RWPE1 (cell line): ENCODE data around the gene ATXN10.

Experiments used
- CTCF ChIA-PET: fragments of 350-600 bp; sonication (Branson Sonifier 250); formaldehyde crosslinking; extraction: SDS; loops from one replicate; lab custom pipeline; 2021; lab: Yijun Ruan, JAX
- POLR2A ChIA-PET: fragments of 400-600 bp; formaldehyde crosslinking; extraction: SDS; loops from one replicate; lab custom pipeline; 2020; ENCODE audit warnings: antibody characterized with exemption; ENCODE audit not compliant: low non-redundant PET; lab: Yijun Ruan, JAX
- DNase-seq: peaks from one replicate; pipeline ENCODE4 v3.0.0; 2012; ENCODE audit warnings: low spot score
- H3K27ac ChIP-seq: fragments of 450-650 bp; 2 replicates; pipeline ENCODE4 v1.5.1; 2017
- CTCF ChIP-seq: fragments of 450-650 bp; conservative IDR thresholded peaks from 2 replicates; pipeline ENCODE4 v1.5.1; 2017; ENCODE audit warnings: low read depth, mild to moderate bottlenecking

ATXN10 gene

DNA sequence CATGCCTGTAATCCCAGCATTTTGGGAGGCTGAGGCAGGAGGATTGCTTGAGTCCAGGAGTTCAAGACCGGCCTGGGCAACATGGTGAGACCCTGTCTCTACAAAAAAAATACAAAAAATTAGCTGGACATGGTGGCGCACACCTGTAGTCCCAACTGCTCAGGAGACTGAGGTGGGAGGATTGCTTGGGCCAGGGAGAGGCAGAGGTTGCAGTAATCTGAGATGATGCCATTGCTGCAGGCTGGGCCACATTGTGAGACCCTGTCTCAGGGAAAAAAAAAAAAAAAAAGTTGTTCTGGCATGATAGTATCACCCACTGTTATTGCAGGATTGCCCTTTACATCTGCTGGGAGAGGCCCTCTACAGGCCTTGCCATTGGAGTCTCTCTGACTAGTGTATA, 18.4 kb downstream of the ATXN10 start:
- CTCF ChIA-PET, result interaction anchor here (0.6 kb wide), 1 partner anchor 137 kb away, joined by 3 read pairs; no protein-coding TSS in a partner anchor

GRCh38 chr22:45692549-45692948, 20.9 kb downstream of the ATXN10 start:
- no peak overlapping the region for H3K27ac ChIP-seq
- no peak for DNase-seq
- CTCF ChIA-PET, result interaction anchor here (0.6 kb wide), 1 partner anchor 675 kb away, joined by 3 read pairs; no protein-coding TSS in a partner anchor

More for the DNA sequence above, 18.4 kb downstream of the ATXN10 start:
- TF ChIP-seq CTCF, result no peak
- H3K27ac ChIP-seq, result peak overlapping the region; percentile 19; the same call in 1 of the 2 replicates
- POLR2A ChIA-PET, result no interaction called here
- no peak for DNase-seq

DNA sequence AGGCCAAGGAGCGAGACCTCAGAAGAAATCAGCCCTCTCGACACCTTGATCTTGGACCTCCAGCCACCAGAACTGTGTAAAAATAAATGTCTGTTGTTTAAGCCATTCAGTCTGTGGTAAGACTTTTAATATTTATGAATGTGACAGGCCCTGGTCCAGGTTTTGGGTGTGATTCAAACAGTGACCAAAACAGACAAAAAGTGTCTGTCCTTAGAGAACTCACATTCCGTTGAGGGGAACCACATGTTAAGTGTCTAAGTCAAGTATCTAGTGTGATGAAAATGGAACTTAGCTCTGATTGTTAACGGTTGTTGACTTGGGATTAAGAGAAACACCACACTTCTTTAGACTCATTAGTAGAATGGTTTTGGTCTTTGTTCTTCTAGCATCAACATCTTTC, 22.2 kb downstream of the ATXN10 start:
- ChIA-PET POLR2A (no interaction called here), CTCF (no interaction called here)
- DNase-seq, result no peak
- H3K27ac ChIP-seq, result no peak overlapping the region
- no peak for TF ChIP-seq CTCF

More at GRCh38 chr22:45692549-45692948, 20.9 kb downstream of the ATXN10 start:
- TF ChIP-seq CTCF, result no peak
- POLR2A ChIA-PET, result no interaction called here

DNA sequence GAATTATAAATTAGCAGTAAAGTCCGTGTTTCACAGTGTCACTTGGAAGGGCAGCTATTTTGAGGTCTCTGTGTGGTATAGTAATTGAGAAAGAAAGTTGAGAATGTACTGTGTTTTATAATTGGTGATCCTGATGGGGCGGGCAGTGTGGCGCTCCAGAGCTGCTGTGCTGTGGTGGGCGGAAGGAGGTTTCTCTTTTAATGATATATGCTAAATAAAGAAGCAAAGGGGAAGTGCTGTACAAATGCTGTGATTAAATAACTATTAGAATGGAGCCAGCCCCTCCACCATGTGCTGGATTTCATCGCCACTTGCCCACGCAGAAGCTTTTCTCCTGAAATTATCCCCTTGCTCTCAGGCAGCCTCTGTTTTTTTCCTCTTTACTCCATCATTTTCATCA, 24.6 kb downstream of the ATXN10 start:
- TF ChIP-seq CTCF, result no peak
- ChIA-PET POLR2A (no interaction called here), CTCF (interaction anchor here (0.6 kb wide), 1 partner anchor 301 kb away, joined by 6 read pairs; no protein-coding TSS in a partner anchor)
- no peak overlapping the region for H3K27ac ChIP-seq
- DNase-seq, result no peak

- DNase-seq, result no peak
- H3K27ac ChIP-seq, result no peak overlapping the region
- CTCF ChIA-PET, result no interaction called here
- TF ChIP-seq CTCF, result no peak
- POLR2A ChIA-PET, result no interaction called here
Observed at GRCh38 chr22:45698094-45698493, 26.5 kb downstream of the ATXN10 start.

DNA sequence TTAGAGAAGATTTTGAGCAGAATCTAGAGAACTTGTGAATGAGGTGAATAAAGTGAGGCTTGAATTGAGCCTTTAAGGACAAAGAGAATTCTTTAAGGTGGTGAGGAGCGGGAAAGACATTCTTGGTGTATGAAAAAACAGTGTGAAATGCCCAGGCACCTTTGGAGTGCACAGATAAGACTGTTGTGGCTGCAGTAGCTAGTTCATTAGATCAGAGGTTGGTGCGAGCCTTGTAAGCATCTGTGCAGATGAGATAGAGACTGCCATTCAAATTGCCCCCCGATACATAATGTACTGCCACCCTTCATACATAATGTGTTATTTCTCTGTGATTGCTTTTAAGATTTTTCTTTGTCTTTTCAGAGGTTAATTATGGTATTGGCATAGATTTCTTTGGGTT, 31.3 kb downstream of the ATXN10 start:
- H3K27ac ChIP-seq, result no peak overlapping the region
- ChIA-PET CTCF (no interaction called here), POLR2A (no interaction called here)
- no peak for TF ChIP-seq CTCF
- DNase-seq, result no peak
